ENCODE measurements around the gene COA8.

COA8 gene

GRCh38 chr14:103551338-103551762 is 11.4 kb upstream of the COA8 start:
- Histone ChIP-seq H3K36me3 (ENCODE audit: control insufficient read depth, insufficient read depth, low read length) (no peaks in the 10 kb centered on the region), H3K4me3 (replicated peaks; ENCODE audit: low read depth, low read length) (no peak overlapping the region), H3K27me3 (replicated peaks; ENCODE audit: control insufficient read depth, insufficient read depth, low read length) (no peaks in the 10 kb centered on the region)
- DNase-seq (ENCODE audit: extremely low read depth, insufficient read length), result no peak
- TF ChIP-seq CTCF (IDR thresholded peaks at IDR 0.05; ENCODE audit: insufficient read depth, low read length, poor library complexity, severe bottlenecking), result no peak

- TF ChIP-seq CTCF (IDR thresholded peaks at IDR 0.05; ENCODE audit: insufficient read depth, low read length, poor library complexity, severe bottlenecking), result no peak
- H3K4me3 ChIP-seq (replicated peaks; ENCODE audit: low read depth, low read length), result no peak overlapping the region
- H3K27me3 ChIP-seq (replicated peaks; ENCODE audit: control insufficient read depth, insufficient read depth, low read length), result no peaks in the 10 kb centered on the region
- DNase-seq (ENCODE audit: extremely low read depth, insufficient read length), result no peak
- H3K36me3 ChIP-seq (ENCODE audit: control insufficient read depth, insufficient read depth, low read length), result no peaks in the 10 kb centered on the region
These were observed 10.5 kb upstream of the COA8 start for GRCh38 chr14:103552011-103552845.

DNA sequence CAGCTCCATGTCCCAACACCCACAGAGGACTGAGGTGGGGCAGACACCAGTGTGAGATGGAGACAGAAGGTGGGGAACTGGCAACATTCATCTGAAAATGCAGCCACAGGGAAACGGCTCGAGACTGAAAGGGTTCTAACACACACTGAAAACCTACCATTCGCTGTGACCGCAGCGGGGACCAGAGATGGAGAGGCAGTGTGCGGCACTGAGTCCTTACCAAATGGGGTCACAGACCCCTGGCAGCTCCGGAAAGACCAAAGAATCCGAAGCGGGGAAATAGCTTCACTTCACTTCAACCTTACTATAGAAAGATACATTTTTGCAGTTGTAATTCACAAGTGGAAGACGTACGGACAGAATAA is 9.9 kb upstream of the COA8 start:
- no peak for DNase-seq (ENCODE audit: extremely low read depth, insufficient read length)
- no peaks in the 10 kb centered on the region for H3K36me3 ChIP-seq (ENCODE audit: control insufficient read depth, insufficient read depth, low read length)
- H3K4me3 ChIP-seq (replicated peaks; ENCODE audit: low read depth, low read length), result no peak overlapping the region
- no peaks in the 10 kb centered on the region for H3K27me3 ChIP-seq (replicated peaks; ENCODE audit: control insufficient read depth, insufficient read depth, low read length)
- TF ChIP-seq CTCF (IDR thresholded peaks at IDR 0.05; ENCODE audit: insufficient read depth, low read length, poor library complexity, severe bottlenecking), result no peak

- TF ChIP-seq CTCF (IDR thresholded peaks at IDR 0.05; ENCODE audit: insufficient read depth, low read length, poor library complexity, severe bottlenecking), result no peak
- no peak overlapping the region for H3K4me3 ChIP-seq (replicated peaks; ENCODE audit: low read depth, low read length)
- peaks cover 10% of the 10 kb centered on the region for H3K36me3 ChIP-seq (ENCODE audit: control insufficient read depth, insufficient read depth, low read length)
- no peaks in the 10 kb centered on the region for H3K27me3 ChIP-seq (replicated peaks; ENCODE audit: control insufficient read depth, insufficient read depth, low read length)
- no peak for DNase-seq (ENCODE audit: extremely low read depth, insufficient read length)
These were observed 7.0 kb upstream of the COA8 start for GRCh38 chr14:103555559-103556337.

- no peak for TF ChIP-seq CTCF (IDR thresholded peaks at IDR 0.05; ENCODE audit: insufficient read depth, low read length, poor library complexity, severe bottlenecking)
- peaks cover 10% of the 10 kb centered on the region for H3K36me3 ChIP-seq (ENCODE audit: control insufficient read depth, insufficient read depth, low read length)
- no peak overlapping the region for H3K4me3 ChIP-seq (replicated peaks; ENCODE audit: low read depth, low read length)
- DNase-seq (ENCODE audit: extremely low read depth, insufficient read length), result no peak
- H3K27me3 ChIP-seq (replicated peaks; ENCODE audit: control insufficient read depth, insufficient read depth, low read length), result no peaks in the 10 kb centered on the region
These were observed 5.6 kb upstream of the COA8 start for GRCh38 chr14:103556946-103557758.

Data from GM06990 (cell line).